ENCODE data around the gene FAF2.

DNA sequence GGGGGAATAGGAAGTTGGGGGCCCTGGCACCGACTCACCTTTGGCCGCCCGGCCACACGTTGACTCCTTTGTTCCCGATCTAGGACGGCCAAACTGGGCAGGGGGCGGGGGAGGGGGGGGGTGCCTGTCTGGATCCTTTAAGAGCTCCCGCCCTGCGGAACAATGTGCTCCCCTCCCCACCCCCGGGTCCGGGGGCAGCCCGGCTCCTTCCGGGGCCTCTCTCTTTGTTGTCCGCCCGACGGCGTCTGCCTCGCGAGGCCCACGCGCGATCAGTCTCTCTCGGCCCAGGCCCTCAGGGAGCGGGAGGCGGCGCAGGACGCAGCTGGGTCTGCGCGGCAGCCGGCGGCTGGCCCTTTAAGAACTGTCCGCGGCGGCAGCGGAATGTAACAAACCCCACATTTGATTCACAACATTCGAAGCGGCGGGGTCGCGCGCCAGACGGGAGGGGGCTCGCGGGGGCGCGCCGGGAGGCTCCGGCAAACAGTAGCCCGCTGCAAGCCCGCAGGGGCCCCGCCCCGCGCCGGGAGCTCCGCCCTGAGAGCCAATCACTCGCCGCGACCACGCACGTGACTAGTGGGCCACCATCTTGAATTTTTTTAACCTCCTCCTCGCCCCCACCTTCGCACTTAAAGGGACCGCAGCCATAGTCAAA is 88.8 kb downstream of the FAF2 start, which contains the start of gene RNF44:
- TF ChIP-seq POLR2A (IDR thresholded peaks at IDR 0.05) = no peak
- TF ChIP-seq, protein P1, sequence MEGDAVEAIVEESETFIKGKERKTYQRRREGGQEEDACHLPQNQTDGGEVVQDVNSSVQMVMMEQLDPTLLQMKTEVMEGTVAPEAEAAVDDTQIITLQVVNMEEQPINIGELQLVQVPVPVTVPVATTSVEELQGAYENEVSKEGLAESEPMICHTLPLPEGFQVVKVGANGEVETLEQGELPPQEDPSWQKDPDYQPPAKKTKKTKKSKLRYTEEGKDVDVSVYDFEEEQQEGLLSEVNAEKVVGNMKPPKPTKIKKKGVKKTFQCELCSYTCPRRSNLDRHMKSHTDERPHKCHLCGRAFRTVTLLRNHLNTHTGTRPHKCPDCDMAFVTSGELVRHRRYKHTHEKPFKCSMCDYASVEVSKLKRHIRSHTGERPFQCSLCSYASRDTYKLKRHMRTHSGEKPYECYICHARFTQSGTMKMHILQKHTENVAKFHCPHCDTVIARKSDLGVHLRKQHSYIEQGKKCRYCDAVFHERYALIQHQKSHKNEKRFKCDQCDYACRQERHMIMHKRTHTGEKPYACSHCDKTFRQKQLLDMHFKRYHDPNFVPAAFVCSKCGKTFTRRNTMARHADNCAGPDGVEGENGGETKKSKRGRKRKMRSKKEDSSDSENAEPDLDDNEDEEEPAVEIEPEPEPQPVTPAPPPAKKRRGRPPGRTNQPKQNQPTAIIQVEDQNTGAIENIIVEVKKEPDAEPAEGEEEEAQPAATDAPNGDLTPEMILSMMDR (IDR thresholded peaks at IDR 0.05) = no peak
